Motor neuron (in vitro differentiated cells): ENCODE data around the gene ABHD12B. TPM values are rescaled to one million over a fixed set of nuclear protein-coding genes. Genes with fewer than 3 reads are reported as not detected.
"Not testable (repeated sequence)": the region's sequence is repeated elsewhere in the genome, so short reads cannot be mapped to it uniquely, and the experiment has no call there.

Experiments
- ATAC-seq, 8 experiments: fragments of 200-7000 bp; cut with Tn5 transposase; replicated peaks in 6 of 8; 2 replicates each; pipeline ENCODE4 v1.8.0; 2021; ENCODE audit warnings: mild to moderate bottlenecking in 8 of 8, moderate library complexity in 8 of 8
- H3K27ac ChIP-seq, 2 donors: fragments of 250-450 bp; sonication (Bioruptor Pico); 2 replicates each; pipeline ENCODE4 v1.9.0; 2021; ENCODE audit warnings: antibody characterized with exemption in 2 of 2, mild to moderate bottlenecking in 2 of 2, moderate library complexity in 1 of 2
- H3K4me1 ChIP-seq, 2 donors: fragments of 250-450 bp; sonication (Bioruptor Pico); replicated peaks in 1 of 2; 2 replicates each; pipeline ENCODE4 v1.6.1; 2021; ENCODE audit warnings: antibody characterized with exemption in 2 of 2, mild to moderate bottlenecking in 2 of 2, moderate library complexity in 1 of 2
- H3K4me3 ChIP-seq, 5 donors: fragments of 250-450 bp; sonication (Bioruptor Pico); 2 replicates each; pipeline ENCODE4 v1.9.0; 2021; ENCODE audit warnings: antibody characterized with exemption in 5 of 5, mild to moderate bottlenecking in 5 of 5, moderate library complexity in 4 of 5
- WGBS, 10 experiments: fragments of 450-650 bp; shearing (Covaris generic); methylation state at CpG; one replicate each; pipeline ENCODE4 v1.0.0; 2022; 5-methylcytosine and 5-hydroxymethylcytosine counted together
- in situ Hi-C, 9 experiments: fragments of 400-800 bp; cut with MboI; loops; one replicate each; pipeline ENCODE4 v1.15.0; 2021; ENCODE audit warnings: low sequenced_read_pairs in 9 of 9, low pct_unique_long_range_greater_than_20kb in 2 of 9; ENCODE audit not compliant: unreplicated experiment in 9 of 9
- total RNA-seq, 8 experiments: library from RNA; unstranded; fragments of 300-600 nt; gene quantifications; 2 replicates each; pipeline versions ENCODE4 v1.2.3 to v1.2.4, GENCODE V29; 2022

Gene ABHD12B
- total RNA-seq, 8 experiments from 2014 or later, result 0.36 to 3.6 (median 0.80) TPM; not detected in 2

GRCh38 chr14:50935126-50936015 lies 63.5 kb downstream of the ABHD12B start:
- H3K4me3 ChIP-seq, result no peak overlapping the region
- no peak for ATAC-seq
- 73 to 100% (median 90%) methylated on average over 1 to 5 of the region's 5 CpGs; no CpG with 5 or more reads in 2 of the 10 experiments for WGBS, 10 experiments
- peaks cover 3 to 8% of the 10 kb centered on the region in 2 donors for H3K4me1 ChIP-seq
- in situ Hi-C loops, result loop anchor here in 1 of 9 experiments (25.0 kb wide), 1 partner anchor 277 kb away; no protein-coding TSS in a partner anchor
- no peak overlapping the region for H3K27ac ChIP-seq

- in situ Hi-C loops, result loop anchor here in 1 of 9 experiments (25.0 kb wide), 1 partner anchor 276 kb away; no protein-coding TSS in a partner anchor
- WGBS, 10 experiments, result 20 to 100% (median 100%) methylated on average over 1 of the region's 2 CpGs; no CpG with 5 or more reads in 7 of the 10 experiments
- peaks cover 3 to 8% of the 10 kb centered on the region in 2 donors for H3K4me1 ChIP-seq
- no peak overlapping the region for H3K27ac ChIP-seq
- H3K4me3 ChIP-seq, result no peak overlapping the region
- no peak for ATAC-seq
These were observed 64.1 kb downstream of the ABHD12B start for GRCh38 chr14:50936016-50936340.

- Histone ChIP-seq H3K4me3 (no peak overlapping the region), H3K27ac (no peak overlapping the region), H3K4me1 (peaks cover 3 to 8% of the 10 kb centered on the region in 2 donors)
- in situ Hi-C loops, result loop anchor here in 1 of 9 experiments (25.0 kb wide), 1 partner anchor 275 kb away; no protein-coding TSS in a partner anchor
- 81 to 100% (median 94%) methylated on average over 1 to 2 of the region's 2 CpGs; no CpG with 5 or more reads in 4 of the 10 experiments for WGBS, 10 experiments
- no peak for ATAC-seq
These were observed 65.0 kb downstream of the ABHD12B start for GRCh38 chr14:50936882-50937281.

- Histone ChIP-seq H3K27ac (no peak overlapping the region), H3K4me1 (peaks cover 3 to 8% of the 10 kb centered on the region in 2 donors), H3K4me3 (no peak overlapping the region)
- ATAC-seq, result no peak
- 6 to 100% (median 70%) methylated on average over 1 to 2 of the region's 2 CpGs; no CpG with 5 or more reads in 1 of the 10 experiments for WGBS, 10 experiments
- in situ Hi-C loops, result loop anchor here in 1 of 9 experiments (25.0 kb wide), 1 partner anchor 275 kb away; no protein-coding TSS in a partner anchor
These were observed 65.5 kb downstream of the ABHD12B start for GRCh38 chr14:50937325-50937724.

GRCh38 chr14:50937800-50938199 lies 65.9 kb downstream of the ABHD12B start:
- no peak overlapping the region for H3K27ac ChIP-seq
- no peak for ATAC-seq
- in situ Hi-C loops, result loop anchor here in 1 of 9 experiments (25.0 kb wide), 1 partner anchor 275 kb away; no protein-coding TSS in a partner anchor
- WGBS, 10 experiments, result 60 to 100% (median 85%) methylated on average over 1 to 4 of the region's 4 CpGs; no CpG with 5 or more reads in 1 of the 10 experiments
- H3K4me1 ChIP-seq, result peaks cover 3 to 4% of the 10 kb centered on the region in 2 donors
- no peak overlapping the region for H3K4me3 ChIP-seq

GRCh38 chr14:50941151-50941550 lies 69.3 kb downstream of the ABHD12B start:
- 51 to 100% (median 87%) methylated on average over 2 to 6 of the region's 6 CpGs; no CpG with 5 or more reads in 1 of the 10 experiments for WGBS, 10 experiments
- Histone ChIP-seq H3K27ac (no peak overlapping the region), H3K4me3 (no peak overlapping the region), H3K4me1 (peaks cover 2 to 4% of the 10 kb centered on the region in 2 donors)
- no peak for ATAC-seq
- in situ Hi-C loops, result loop anchor here in 1 of 9 experiments (25.0 kb wide), 1 partner anchor 271 kb away; no protein-coding TSS in a partner anchor

- 90 to 100% (median 95%) methylated on average over 1 to 6 of the region's 8 CpGs; no CpG with 5 or more reads in 1 of the 10 experiments for whole genome bisulfite sequencing, 10 experiments
- in situ Hi-C loops, result loop anchor here in 1 of 9 experiments (25.0 kb wide), 1 partner anchor 271 kb away; no protein-coding TSS in a partner anchor
- H3K4me1 ChIP-seq, H3K4me3 ChIP-seq, ATAC-seq, H3K27ac ChIP-seq: not testable (repeated sequence)
These were observed 69.8 kb downstream of the ABHD12B start for GRCh38 chr14:50941638-50942037.

GRCh38 chr14:50943261-50943942 lies 71.5 kb downstream of the ABHD12B start:
- 0 to 59% (median 3%) methylated on average over 1 to 19 of the region's 26 CpGs; no CpG with 5 or more reads in 3 of the 10 experiments for WGBS, 10 experiments
- no peak overlapping the region for H3K27ac ChIP-seq
- in situ Hi-C loops, result loop anchor here in 1 of 9 experiments (25.0 kb wide), 1 partner anchor 269 kb away; no protein-coding TSS in a partner anchor
- peak; percentile 18 to 49 (median 33) for ATAC-seq
- H3K4me3 ChIP-seq, result peak overlapping the region; percentile 31 to 47 (median 39)
- H3K4me1 ChIP-seq, result peaks cover 5 to 9% of the 10 kb centered on the region in 2 donors

GRCh38 chr14:50943943-50944646 lies 72.2 kb downstream of the ABHD12B start, which contains the start of gene PYGL:
Gene PYGL, minus strand, starts transcription at chr14:50944483. Its CDS starts 80 bp downstream, at chr14:50944403.
- in situ Hi-C loops, result loop anchor here in 1 of 9 experiments (25.0 kb wide), 1 partner anchor 268 kb away; no protein-coding TSS in a partner anchor
- Histone ChIP-seq H3K4me1 (peaks cover 5 to 9% of the 10 kb centered on the region in 2 donors), H3K27ac (no peak within 1 kb of the TSS), H3K4me3 (peak within 1 kb of the TSS; percentile 31 to 47 (median 39))
- WGBS, 10 experiments, result 0% methylated on average over 14 of the region's 74 CpGs; no CpG with 5 or more reads in 9 of the 10 experiments
- peak; percentile 76 to 91 (median 86) for ATAC-seq

- in situ Hi-C loops, result loop anchor here in 1 of 9 experiments (25.0 kb wide), 1 partner anchor 267 kb away; no protein-coding TSS in a partner anchor
- peak in 6 of 8 experiments; percentile 15 to 70 (median 44) for ATAC-seq
- no peak overlapping the region for H3K27ac ChIP-seq
- H3K4me1 ChIP-seq, result peaks cover 5 to 9% of the 10 kb centered on the region in 2 donors
- H3K4me3 ChIP-seq, result peak overlapping the region; percentile 31 to 47 (median 39)
- 5 to 81% (median 43%) methylated on average over 2 to 12 of the region's 29 CpGs for WGBS, 10 experiments
These were observed 73.0 kb downstream of the ABHD12B start for GRCh38 chr14:50944647-50945413.

GRCh38 chr14:50946234-50946935 lies 74.5 kb downstream of the ABHD12B start:
- Histone ChIP-seq H3K27ac (no peak overlapping the region), H3K4me1 (peaks cover 5 to 9% of the 10 kb centered on the region in 2 donors), H3K4me3 (no peak overlapping the region)
- in situ Hi-C loops, result loop anchor here in 1 of 9 experiments (25.0 kb wide), 1 partner anchor 266 kb away; no protein-coding TSS in a partner anchor
- ATAC-seq, result no peak
- WGBS, 10 experiments, result 70 to 100% (median 94%) methylated on average over 1 to 4 of the region's 5 CpGs; no CpG with 5 or more reads in 1 of the 10 experiments
